Endodermal cell (in vitro differentiated cells): ENCODE results near the gene CRHR1. TPM values are rescaled to one million over a fixed set of nuclear protein-coding genes. Genes with fewer than 3 reads are reported as not detected.

Experiments
- DNase-seq: peaks from one replicate; pipeline ENCODE4 v3.0.0-alpha.2; 2017
- H3K27ac ChIP-seq: 2 replicates; pipeline ENCODE4 v1.5.1; 2013; ENCODE audit warnings: mild to moderate bottlenecking, low read depth, low read length, moderate library complexity
- H3K27me3 ChIP-seq: 2 replicates; pipeline ENCODE4 v1.6.1; 2013; ENCODE audit warnings: mild to moderate bottlenecking, low read length, moderate library complexity; ENCODE audit not compliant: insufficient read depth, control insufficient read depth, poor library complexity, severe bottlenecking
- H3K36me3 ChIP-seq: 2 replicates; pipeline ENCODE4 v1.7.0; 2013; ENCODE audit warnings: mild to moderate bottlenecking, low read length, moderate library complexity; ENCODE audit not compliant: control insufficient read depth, insufficient read depth
- H3K4me1 ChIP-seq: one replicate; pipeline ENCODE4 v1.7.0; 2013; ENCODE audit warnings: low read length; ENCODE audit not compliant: control insufficient read depth, insufficient read depth
- H3K4me3 ChIP-seq: 2 replicates; pipeline ENCODE4 v1.5.1; 2013; ENCODE audit warnings: mild to moderate bottlenecking, low read length, moderate library complexity
- H3K9ac ChIP-seq: 2 replicates; pipeline ENCODE4 v1.6.1; 2013; ENCODE audit warnings: mild to moderate bottlenecking, low read length, moderate library complexity; ENCODE audit not compliant: poor library complexity, severe bottlenecking; ENCODE audit errors: extremely low read depth
- H3K9me3 ChIP-seq: 2 replicates; pipeline ENCODE4 v1.6.1; 2013; ENCODE audit warnings: mild to moderate bottlenecking, low read length, moderate library complexity; ENCODE audit not compliant: control insufficient read depth
- H3K27ac Mint-ChIP-seq: 2 replicates; pipeline ENCODE4 v1.8.0; 2020; ENCODE audit warnings: mixed read lengths
- H3K27me3 Mint-ChIP-seq: 2 replicates; pipeline ENCODE4 v1.8.0; 2021; ENCODE audit warnings: mild to moderate bottlenecking, mixed read lengths; ENCODE audit not compliant: insufficient read depth
- H3K36me3 Mint-ChIP-seq: 2 replicates; pipeline ENCODE4 v1.8.0; 2020; ENCODE audit warnings: low read depth, mixed read lengths
- H3K4me1 Mint-ChIP-seq: 2 replicates; pipeline ENCODE4 v1.8.0; 2020; ENCODE audit warnings: mixed read lengths
- H3K4me3 Mint-ChIP-seq: 2 replicates; pipeline ENCODE4 v1.8.0; 2020; ENCODE audit warnings: mild to moderate bottlenecking, moderate library complexity, mixed read lengths
- H3K9me3 Mint-ChIP-seq: 2 replicates; pipeline ENCODE4 v1.8.0; 2020; ENCODE audit warnings: mild to moderate bottlenecking, mixed read lengths
- WGBS, 2 experiments: methylation state at CpG; one replicate each; pipeline versions ENCODE4 v1.1.5 to v1.1.7; 2013; ENCODE audit warnings: missing lambda C conversion rate in 2 of 2, mixed read lengths in 1 of 2; ENCODE audit not compliant: insufficient coverage in 1 of 2, insufficient read length in 1 of 2; 5-methylcytosine and 5-hydroxymethylcytosine counted together
- total RNA-seq, 2 donors: library from RNA; stranded (reverse); fragmentation: NEBNext Ultra II Directional in 1 of 2; extraction: Animal tissue kit (Norgen Biotek cat#: 25700) in 1 of 2; gene quantifications; 2 replicates in 1 of 2; 3 replicates in 1 of 2; pipeline ENCODE4 v1.2.1, GENCODE V29; 2021
- TF ChIP-seq, protein P1 (sequence below): fragments of 200-600 bp; sonication (generic); conservative IDR thresholded peaks from 2 replicates; pipeline ENCODE4 v1.5.0; 2021; ENCODE audit warnings: antibody characterized with exemption, mild to moderate bottlenecking

Gene CRHR1
- total RNA-seq, 2 donors from 2014 or later, result 0.81 to 1.8 TPM

DNA sequence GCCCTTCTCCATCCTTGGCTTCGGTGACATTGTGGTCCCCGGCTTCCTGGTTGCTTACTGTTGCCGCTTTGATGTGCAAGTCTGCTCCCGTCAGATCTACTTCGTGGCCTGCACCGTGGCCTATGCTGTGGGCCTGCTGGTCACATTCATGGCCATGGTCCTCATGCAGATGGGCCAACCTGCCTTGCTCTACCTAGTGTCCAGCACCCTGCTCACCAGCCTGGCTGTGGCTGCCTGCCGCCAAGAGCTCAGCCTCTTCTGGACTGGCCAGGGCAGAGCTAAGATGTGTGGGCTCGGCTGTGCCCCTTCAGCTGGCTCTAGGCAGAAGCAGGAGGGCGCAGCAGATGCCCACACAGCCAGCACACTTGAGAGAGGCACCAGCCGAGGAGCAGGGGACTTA lies 62.1 kb downstream of the CRHR1 start:
- Histone ChIP-seq H3K4me1 (no peaks in the 10 kb centered on the region), H3K27me3 (peaks cover under 1% of the 10 kb centered on the region), H3K27ac (no peak overlapping the region), H3K36me3 (no peaks in the 10 kb centered on the region), H3K9me3 (no peaks in the 10 kb centered on the region), H3K9ac (no peak overlapping the region), H3K4me3 (no peak overlapping the region)
- WGBS, 2 experiments, result 92 to 98% methylated on average over 8 to 10 of the region's 10 CpGs
- no peaks in the 10 kb centered on the region for H3K36me3 Mint-ChIP-seq
- TF ChIP-seq, protein P1, sequence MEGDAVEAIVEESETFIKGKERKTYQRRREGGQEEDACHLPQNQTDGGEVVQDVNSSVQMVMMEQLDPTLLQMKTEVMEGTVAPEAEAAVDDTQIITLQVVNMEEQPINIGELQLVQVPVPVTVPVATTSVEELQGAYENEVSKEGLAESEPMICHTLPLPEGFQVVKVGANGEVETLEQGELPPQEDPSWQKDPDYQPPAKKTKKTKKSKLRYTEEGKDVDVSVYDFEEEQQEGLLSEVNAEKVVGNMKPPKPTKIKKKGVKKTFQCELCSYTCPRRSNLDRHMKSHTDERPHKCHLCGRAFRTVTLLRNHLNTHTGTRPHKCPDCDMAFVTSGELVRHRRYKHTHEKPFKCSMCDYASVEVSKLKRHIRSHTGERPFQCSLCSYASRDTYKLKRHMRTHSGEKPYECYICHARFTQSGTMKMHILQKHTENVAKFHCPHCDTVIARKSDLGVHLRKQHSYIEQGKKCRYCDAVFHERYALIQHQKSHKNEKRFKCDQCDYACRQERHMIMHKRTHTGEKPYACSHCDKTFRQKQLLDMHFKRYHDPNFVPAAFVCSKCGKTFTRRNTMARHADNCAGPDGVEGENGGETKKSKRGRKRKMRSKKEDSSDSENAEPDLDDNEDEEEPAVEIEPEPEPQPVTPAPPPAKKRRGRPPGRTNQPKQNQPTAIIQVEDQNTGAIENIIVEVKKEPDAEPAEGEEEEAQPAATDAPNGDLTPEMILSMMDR, result no peak
- H3K9me3 Mint-ChIP-seq, result no peaks in the 10 kb centered on the region
- H3K4me3 Mint-ChIP-seq, result no peak overlapping the region
- DNase-seq, result no peak
- H3K27ac Mint-ChIP-seq, result no peak overlapping the region
- H3K4me1 Mint-ChIP-seq, result no peaks in the 10 kb centered on the region
- H3K27me3 Mint-ChIP-seq, result no peaks in the 10 kb centered on the region

- H3K9ac ChIP-seq, result no peak overlapping the region
- H3K27me3 Mint-ChIP-seq, result no peaks in the 10 kb centered on the region
- no peaks in the 10 kb centered on the region for H3K4me1 Mint-ChIP-seq
- 89% methylated on average over 6 to 9 of the region's 9 CpGs for WGBS, 2 experiments
- no peak overlapping the region for H3K27ac Mint-ChIP-seq
- no peaks in the 10 kb centered on the region for H3K36me3 ChIP-seq
- no peak overlapping the region for H3K4me3 Mint-ChIP-seq
- no peak for DNase-seq
- H3K27me3 ChIP-seq, result peaks cover 5% of the 10 kb centered on the region
- TF ChIP-seq, protein P1, result no peak
- H3K27ac ChIP-seq, result no peak overlapping the region
- H3K36me3 Mint-ChIP-seq, result no peaks in the 10 kb centered on the region
- no peaks in the 10 kb centered on the region for H3K9me3 Mint-ChIP-seq
- no peaks in the 10 kb centered on the region for H3K9me3 ChIP-seq
- H3K4me1 ChIP-seq, result no peaks in the 10 kb centered on the region
- no peak overlapping the region for H3K4me3 ChIP-seq
Measured at GRCh38 chr17:45846646-45847045, 62.5 kb downstream of the CRHR1 start.

GRCh38 chr17:45847101-45847500 lies 63.0 kb downstream of the CRHR1 start:
- Mint-ChIP-seq H3K4me1 (no peaks in the 10 kb centered on the region), H3K9me3 (no peaks in the 10 kb centered on the region), H3K36me3 (no peaks in the 10 kb centered on the region), H3K4me3 (no peak overlapping the region), H3K27ac (no peak overlapping the region), H3K27me3 (peaks cover 4% of the 10 kb centered on the region)
- H3K9me3 ChIP-seq, result no peaks in the 10 kb centered on the region
- H3K4me3 ChIP-seq, result no peak overlapping the region
- no peaks in the 10 kb centered on the region for H3K36me3 ChIP-seq
- no peaks in the 10 kb centered on the region for H3K4me1 ChIP-seq
- 84 to 91% methylated on average over 2 to 4 of the region's 4 CpGs for WGBS, 2 experiments
- DNase-seq, result no peak
- H3K27ac ChIP-seq, result no peak overlapping the region
- TF ChIP-seq, protein P1, result no peak
- peaks cover 9% of the 10 kb centered on the region for H3K27me3 ChIP-seq
- no peak overlapping the region for H3K9ac ChIP-seq
